Loucy (cell line): ENCODE data around the gene DYRK3.
A peak's percentile ranks its signal among the peaks of the same experiment; 100 is the strongest.

ENCODE experiments used
- H2AFZ ChIP-seq: fragments of 200-600 bp; sonication (generic); 2 replicates; pipeline ENCODE4 v1.6.0; 2016; ENCODE audit warnings: antibody characterized with exemption, mild to moderate bottlenecking, low read length, moderate library complexity
- H3F3A ChIP-seq: fragments of 200-600 bp; 2 replicates; pipeline ENCODE4 v1.6.0; 2016; ENCODE audit warnings: antibody characterized with exemption, low read depth, mild to moderate bottlenecking
- H3K27me3 ChIP-seq: fragments of 200-600 bp; sonication (generic); 2 replicates; pipeline ENCODE4 v1.6.1; 2014; ENCODE audit warnings: low read length, mild to moderate bottlenecking; ENCODE audit not compliant: insufficient read depth, poor library complexity, severe bottlenecking
- H3K36me3 ChIP-seq: fragments of 200-600 bp; sonication (generic); 2 replicates; pipeline ENCODE4 v1.6.1; 2016; ENCODE audit warnings: low read length; ENCODE audit not compliant: insufficient read depth
- H3K4me1 ChIP-seq: fragments of 200-600 bp; sonication (generic); 2 replicates; pipeline ENCODE4 v1.5.1; 2014; ENCODE audit warnings: low read length, mild to moderate bottlenecking; ENCODE audit not compliant: insufficient read depth, poor library complexity, severe bottlenecking
- H3K4me2 ChIP-seq: fragments of 200-600 bp; sonication (generic); 2 replicates; pipeline ENCODE4 v1.6.0; 2014; ENCODE audit warnings: antibody characterized with exemption, low read length, low read depth, mild to moderate bottlenecking; ENCODE audit not compliant: poor library complexity, severe bottlenecking
- H3K4me3 ChIP-seq: fragments of 200-600 bp; sonication (generic); 2 replicates; pipeline ENCODE4 v1.5.1; 2014; ENCODE audit warnings: low read length, mild to moderate bottlenecking, mixed read lengths; ENCODE audit not compliant: poor library complexity, severe bottlenecking
- H3K79me2 ChIP-seq: fragments of 200-600 bp; sonication (generic); 2 replicates; pipeline ENCODE4 v1.6.1; 2014; ENCODE audit warnings: low read length; ENCODE audit not compliant: insufficient read depth
- H3K9ac ChIP-seq: fragments of 200-600 bp; sonication (generic); 2 replicates; pipeline ENCODE4 v1.6.0; 2014; ENCODE audit warnings: mild to moderate bottlenecking, low read depth, low read length, moderate library complexity; ENCODE audit not compliant: poor library complexity, severe bottlenecking
- H3K9me2 ChIP-seq: fragments of 200-600 bp; sonication (generic); replicated peaks from 2 replicates; pipeline ENCODE4 v1.6.1; 2016; ENCODE audit warnings: low read depth, low read length, mixed read lengths
- H3K9me3 ChIP-seq: fragments of 200-600 bp; sonication (generic); 2 replicates; pipeline ENCODE4 v1.6.1; 2014; ENCODE audit warnings: mild to moderate bottlenecking, antibody characterized with exemption, low read length, low read depth; ENCODE audit not compliant: insufficient read depth
- H4K20me1 ChIP-seq: fragments of 200-600 bp; sonication (generic); 2 replicates; pipeline ENCODE4 v1.6.0; 2014; ENCODE audit warnings: antibody characterized with exemption, low read length, mild to moderate bottlenecking; ENCODE audit not compliant: insufficient read depth, poor library complexity, severe bottlenecking
- EZH2phosphoT487 ChIP-seq: fragments of 200-600 bp; IDR thresholded peaks from 2 replicates; pipeline ENCODE4 v1.6.1; 2018; ENCODE audit warnings: antibody characterized with exemption, mild to moderate bottlenecking, moderate library complexity, borderline replicate concordance
- TF ChIP-seq, protein P1 (sequence below): fragments of 200-600 bp; sonication (generic); conservative IDR thresholded peaks from 2 replicates; pipeline ENCODE4 v1.5.1; 2014; ENCODE audit warnings: mild to moderate bottlenecking, antibody characterized with exemption, low read length

The DYRK3 gene

DNA sequence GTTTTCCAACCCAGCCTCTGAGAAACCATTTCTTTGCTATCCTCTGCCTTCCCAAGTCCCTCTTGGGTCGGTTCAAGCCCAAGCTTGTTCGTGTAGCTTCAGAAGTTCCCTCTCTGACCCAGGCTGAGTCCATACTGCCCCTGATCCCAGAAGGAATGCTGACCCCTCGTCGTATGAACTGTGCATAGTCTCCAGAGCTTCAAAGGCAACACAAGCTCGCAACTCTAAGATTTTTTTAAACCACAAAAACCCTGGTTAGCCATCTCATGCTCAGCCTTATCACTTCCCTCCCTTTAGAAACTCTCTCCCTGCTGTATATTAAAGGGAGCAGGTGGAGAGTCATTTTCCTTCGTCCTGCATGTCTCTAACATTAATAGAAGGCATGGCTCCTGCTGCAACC, 46.8 kb upstream of the DYRK3 start:
- Histone ChIP-seq H3K36me3 (peaks cover 91% of the 10 kb centered on the region; the same call in 1 of the 2 replicates), H3K9ac (no peak overlapping the region)

DNA sequence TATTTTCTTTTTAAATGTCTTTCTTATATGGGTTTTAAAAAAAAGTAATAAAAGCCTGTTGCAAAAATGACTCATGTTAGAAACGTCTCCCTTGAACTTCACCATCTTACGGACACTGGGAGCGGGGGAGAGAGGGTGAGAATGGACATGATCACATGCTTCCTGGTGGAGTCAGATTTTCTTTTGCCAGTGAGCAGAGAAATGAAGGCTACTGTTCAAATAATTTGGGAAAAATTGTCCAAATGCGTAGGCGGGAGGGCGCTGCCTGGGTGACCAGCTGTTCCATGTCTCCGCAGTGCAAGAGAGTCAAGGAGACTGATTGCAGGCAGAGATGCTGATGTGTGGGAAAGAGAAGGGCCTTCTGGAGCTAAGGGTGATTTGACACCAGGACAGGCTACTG, 46.1 kb upstream of the DYRK3 start:
- H3F3A ChIP-seq: no peaks in the 10 kb centered on the region
- H3K4me3 ChIP-seq: no peak overlapping the region
- no peak overlapping the region for H2AFZ ChIP-seq
- no peak for TF ChIP-seq EZH2phosphoT487
- TF ChIP-seq, protein P1, sequence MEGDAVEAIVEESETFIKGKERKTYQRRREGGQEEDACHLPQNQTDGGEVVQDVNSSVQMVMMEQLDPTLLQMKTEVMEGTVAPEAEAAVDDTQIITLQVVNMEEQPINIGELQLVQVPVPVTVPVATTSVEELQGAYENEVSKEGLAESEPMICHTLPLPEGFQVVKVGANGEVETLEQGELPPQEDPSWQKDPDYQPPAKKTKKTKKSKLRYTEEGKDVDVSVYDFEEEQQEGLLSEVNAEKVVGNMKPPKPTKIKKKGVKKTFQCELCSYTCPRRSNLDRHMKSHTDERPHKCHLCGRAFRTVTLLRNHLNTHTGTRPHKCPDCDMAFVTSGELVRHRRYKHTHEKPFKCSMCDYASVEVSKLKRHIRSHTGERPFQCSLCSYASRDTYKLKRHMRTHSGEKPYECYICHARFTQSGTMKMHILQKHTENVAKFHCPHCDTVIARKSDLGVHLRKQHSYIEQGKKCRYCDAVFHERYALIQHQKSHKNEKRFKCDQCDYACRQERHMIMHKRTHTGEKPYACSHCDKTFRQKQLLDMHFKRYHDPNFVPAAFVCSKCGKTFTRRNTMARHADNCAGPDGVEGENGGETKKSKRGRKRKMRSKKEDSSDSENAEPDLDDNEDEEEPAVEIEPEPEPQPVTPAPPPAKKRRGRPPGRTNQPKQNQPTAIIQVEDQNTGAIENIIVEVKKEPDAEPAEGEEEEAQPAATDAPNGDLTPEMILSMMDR: no peak
- H3K9me3 ChIP-seq: no peaks in the 10 kb centered on the region
- peaks cover 90% of the 10 kb centered on the region; the same call in 1 of the 2 replicates for H3K36me3 ChIP-seq
- no peaks in the 10 kb centered on the region for H3K79me2 ChIP-seq
- H3K9ac ChIP-seq: no peak overlapping the region
- no peaks in the 10 kb centered on the region for H4K20me1 ChIP-seq
- no peaks in the 10 kb centered on the region for H3K27me3 ChIP-seq
- no peak overlapping the region for H3K4me2 ChIP-seq
- no peaks in the 10 kb centered on the region for H3K9me2 ChIP-seq
- H3K4me1 ChIP-seq: no peaks in the 10 kb centered on the region

More for the DNA sequence above, 46.8 kb upstream of the DYRK3 start:
- no peak overlapping the region for H3K4me2 ChIP-seq
- H3K9me3 ChIP-seq: no peaks in the 10 kb centered on the region
- no peaks in the 10 kb centered on the region for H3K4me1 ChIP-seq
- no peaks in the 10 kb centered on the region for H3K79me2 ChIP-seq
- H2AFZ ChIP-seq: no peak overlapping the region
- no peak overlapping the region for H3K4me3 ChIP-seq
- H4K20me1 ChIP-seq: peaks cover 1% of the 10 kb centered on the region
- no peaks in the 10 kb centered on the region for H3K27me3 ChIP-seq
- TF ChIP-seq, protein P1: no peak
- TF ChIP-seq EZH2phosphoT487: no peak
- no peaks in the 10 kb centered on the region for H3F3A ChIP-seq
- H3K9me2 ChIP-seq: no peaks in the 10 kb centered on the region

DNA sequence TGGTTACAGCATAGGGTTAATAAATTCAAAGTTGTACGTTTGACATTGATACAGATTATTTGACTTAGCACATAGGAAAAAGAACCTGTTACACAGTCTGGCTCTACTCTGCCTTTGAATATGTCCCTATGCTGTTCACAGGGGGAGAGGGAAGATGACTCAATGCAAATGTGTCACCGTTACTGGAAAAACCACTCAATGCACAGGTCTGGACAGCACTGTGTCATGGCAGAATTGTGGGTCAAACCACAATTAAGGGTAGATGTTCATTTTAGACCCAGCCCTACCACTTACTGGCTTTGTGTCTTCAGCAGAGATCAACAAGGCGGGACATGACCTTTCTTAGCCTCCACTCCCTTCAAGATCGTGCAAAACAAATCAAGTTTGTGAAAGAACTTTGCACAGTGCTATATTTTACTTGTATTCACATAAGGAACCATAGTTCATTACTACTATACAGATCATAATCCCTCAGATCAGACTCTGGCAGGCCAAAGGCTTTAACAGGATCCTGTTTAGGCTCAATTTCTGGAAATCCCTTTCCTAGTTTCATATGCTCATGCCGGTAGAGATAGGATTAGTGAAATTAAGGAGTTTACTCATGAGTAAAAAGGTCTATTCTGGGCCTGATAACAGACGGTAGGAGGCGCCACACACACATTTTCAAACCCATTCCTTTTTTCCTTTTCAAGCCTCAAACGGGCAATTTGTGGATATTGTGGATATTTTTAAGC, 45.1 kb upstream of the DYRK3 start:
- H3F3A ChIP-seq: no peaks in the 10 kb centered on the region
- no peaks in the 10 kb centered on the region for H3K9me3 ChIP-seq
- H3K4me1 ChIP-seq: no peaks in the 10 kb centered on the region
- no peak overlapping the region for H3K4me3 ChIP-seq
- no peaks in the 10 kb centered on the region for H3K9me2 ChIP-seq
- peaks cover 90% of the 10 kb centered on the region; the same call in 1 of the 2 replicates for H3K36me3 ChIP-seq
- H3K27me3 ChIP-seq: no peaks in the 10 kb centered on the region
- no peak for TF ChIP-seq EZH2phosphoT487
- TF ChIP-seq, protein P1: peak; percentile 39
- H3K4me2 ChIP-seq: no peak overlapping the region
- no peaks in the 10 kb centered on the region for H3K79me2 ChIP-seq
- no peaks in the 10 kb centered on the region for H4K20me1 ChIP-seq
- no peak overlapping the region for H2AFZ ChIP-seq
- H3K9ac ChIP-seq: no peak overlapping the region
